GM12892 (cell line): ENCODE data around the gene TFB1M.
A peak's percentile ranks its signal among the peaks of the same experiment; 100 is the strongest.

Experiments
- POLR2A ChIP-seq: IDR thresholded peaks from 2 replicates; pipeline ENCODE4 v1.6.1; 2011; ENCODE audit warnings: low read depth, low read length, control low read depth
- POLR2AphosphoS5 ChIP-seq: IDR thresholded peaks from 2 replicates; pipeline ENCODE4 v1.6.1; 2011; ENCODE audit warnings: low read depth, low read length, control low read depth

GRCh38 chr6:155314092-155314772, at the start of gene TFB1M:
- peak; percentile 93 for TF ChIP-seq POLR2AphosphoS5
- peak; percentile 87 for TF ChIP-seq POLR2A
